Subcutaneous preadipocyte (primary cell): ENCODE data around the gene STAM. TPM values are rescaled to one million over a fixed set of nuclear protein-coding genes. Genes with fewer than 3 reads are reported as not detected.

Experiments used
- small RNA-seq: library from RNA; depleted of rRNA; stranded (forward); fragments of <200 nt; gene quantifications from one replicate; pipeline ENCODE3, GENCODE V24; 2012
- total RNA-seq: library from RNA; depleted of rRNA; stranded (reverse); fragments of >200 nt; gene quantifications from 2 replicates; pipeline ENCODE4 v1.2.3, GENCODE V29; 2012

Gene STAM
- 20.2 and 31.5 TPM in 2 replicates for total RNA-seq

DNA sequence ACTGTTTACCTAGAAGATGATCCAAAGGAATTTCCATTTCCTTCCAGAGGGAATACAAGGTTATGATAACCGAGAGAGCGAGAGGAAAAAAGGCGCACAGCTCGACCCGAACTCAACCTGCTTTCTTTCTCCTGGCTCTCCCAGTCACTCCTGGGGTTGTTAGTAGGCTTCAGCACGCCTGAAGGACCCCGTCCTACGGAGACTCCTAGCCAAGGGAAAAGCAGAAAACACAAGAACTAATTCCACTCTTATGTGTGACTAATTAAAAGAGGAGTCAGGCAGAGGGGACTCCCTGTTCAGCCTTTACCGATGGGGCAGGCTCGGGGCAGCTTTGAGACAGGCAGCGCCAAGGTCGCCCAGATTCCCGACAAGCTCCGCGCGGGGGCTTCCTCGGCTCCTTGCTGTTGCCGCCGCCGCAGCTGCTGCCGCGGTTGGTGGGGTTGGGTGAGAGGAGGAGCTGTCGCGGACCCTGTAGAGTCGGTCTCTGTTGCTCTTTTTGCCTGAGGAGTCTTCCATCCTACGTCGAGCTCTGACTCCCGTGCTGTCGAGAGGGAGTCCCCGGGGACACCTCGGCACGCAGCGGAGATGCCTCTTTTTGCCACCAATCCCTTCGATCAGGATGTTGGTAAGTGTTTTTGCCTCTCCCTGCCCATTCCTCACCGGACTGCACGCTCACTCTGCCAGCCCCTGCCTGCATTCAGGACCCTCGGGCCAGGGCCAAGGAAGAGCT is at the start of gene STAM:
Gene STAM, plus strand, starts transcription at position 397 of the 730 bp plus-strand sequence. Its CDS starts 189 bp downstream, at position 586.

GRCh38 chr10:17617031-17617911 is 26.7 kb upstream of the STAM start, which contains the start of gene HACD1:
Gene HACD1 (minus strand): TSS chr10:17617374. CDS start chr10:17617339, 35 bp downstream.

GRCh38 chr10:17751781-17752445 is 108.0 kb downstream of the STAM start, which contains the start of gene TMEM236:
Gene TMEM236 (plus strand): TSS chr10:17752201. CDS start chr10:17752296, 95 bp downstream.

Small RNAs within 50 kb of the gene (small RNA-seq; reads per million reads assigned to genes)
- gene AC069542.2: not detected

Other genes with a start within 250 kb of the STAM start
- gene ST8SIA6, start 189.6 kb upstream of the STAM start, total RNA-seq: not detected in 2 replicates
- 18.0 and 23.5 TPM in 2 replicates for gene HACD1, start 26.8 kb upstream of the STAM start, total RNA-seq
- gene TMEM236, start 108.0 kb downstream of the STAM start, total RNA-seq: under 0.01 TPM in 2 replicates
- gene MRC1, start 165.2 kb downstream of the STAM start, total RNA-seq: not detected in 2 replicates